ENCODE results near the gene HDAC7.

GRCh38 chr12:47745485-47746041 lies 74.1 kb downstream of the HDAC7 start:
- TF ChIP-seq POLR2AphosphoS5 (IDR thresholded peaks at IDR 0.05; ENCODE audit: low read depth, low read length) (no peak), POU2F2 (IDR thresholded peaks at IDR 0.05; ENCODE audit: low read depth, low read length) (no peak), TAF1 (IDR thresholded peaks at IDR 0.05; ENCODE audit: low read depth, low read length) (no peak)
